Chondrocyte (in vitro differentiated cells): ENCODE results near the gene ZNF345. TPM values are rescaled to one million over a fixed set of nuclear protein-coding genes. Genes with fewer than 3 reads are reported as not detected.

Experiments used
- DNase-seq: peaks from one replicate; pipeline ENCODE4 v3.0.0; 2021; ENCODE audit warnings: mixed read lengths, low spot score
- H3K27ac Mint-ChIP-seq: one replicate; pipeline ENCODE4 v1.8.0; 2021; ENCODE audit warnings: mild to moderate bottlenecking, moderate library complexity, mixed read lengths; ENCODE audit not compliant: unreplicated experiment
- H3K27me3 Mint-ChIP-seq: 2 replicates; pipeline ENCODE4 v1.8.0; 2021; ENCODE audit warnings: low read depth, mixed read lengths
- H3K36me3 Mint-ChIP-seq: 2 replicates; pipeline ENCODE4 v1.8.0; 2021; ENCODE audit warnings: low read depth, mixed read lengths
- H3K4me1 Mint-ChIP-seq: 2 replicates; pipeline ENCODE4 v1.8.0; 2021; ENCODE audit warnings: low read depth, mild to moderate bottlenecking, mixed read lengths
- H3K4me3 Mint-ChIP-seq: one replicate; pipeline ENCODE4 v1.8.0; 2021; ENCODE audit warnings: mild to moderate bottlenecking, moderate library complexity, mixed read lengths; ENCODE audit not compliant: unreplicated experiment
- H3K9me3 Mint-ChIP-seq: 2 replicates; pipeline ENCODE4 v1.8.0; 2021; ENCODE audit warnings: low read depth, mixed read lengths
- CTCF ChIP-seq: fragments of 200-600 bp; sonication (generic); IDR thresholded peaks from 2 replicates; pipeline ENCODE4 v1.5.0; 2021; ENCODE audit warnings: antibody characterized with exemption, mild to moderate bottlenecking, moderate library complexity
- total RNA-seq: library from RNA; stranded (reverse); gene quantifications from 3 replicates; pipeline ENCODE4 v1.2.1, GENCODE V29; 2021

ZNF345 gene
- total RNA-seq, 1 donor from 2014 or later = 4.7 TPM

DNA sequence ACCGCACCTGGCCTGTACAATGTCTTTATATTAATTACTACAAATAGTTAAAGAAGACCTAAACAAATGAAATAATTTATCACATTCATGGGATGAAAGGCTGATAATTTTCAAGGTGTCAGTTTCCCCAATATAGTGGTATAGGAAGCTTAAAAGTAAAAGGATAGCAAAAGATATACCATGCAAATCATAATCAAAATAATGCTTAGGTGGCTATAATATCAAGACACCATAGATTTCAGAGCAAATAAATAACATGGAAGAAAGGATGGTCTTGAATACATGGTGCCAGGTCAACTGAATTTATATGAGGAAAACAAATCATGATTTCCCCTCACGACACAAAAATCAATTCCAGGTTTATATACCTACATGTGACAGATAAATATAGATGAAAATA, 17.2 kb upstream of the ZNF345 start:
- H3K9me3 Mint-ChIP-seq = peaks cover 62% of the 10 kb centered on the region
- no peak for TF ChIP-seq CTCF
- H3K4me1 Mint-ChIP-seq = no peaks in the 10 kb centered on the region

DNA sequence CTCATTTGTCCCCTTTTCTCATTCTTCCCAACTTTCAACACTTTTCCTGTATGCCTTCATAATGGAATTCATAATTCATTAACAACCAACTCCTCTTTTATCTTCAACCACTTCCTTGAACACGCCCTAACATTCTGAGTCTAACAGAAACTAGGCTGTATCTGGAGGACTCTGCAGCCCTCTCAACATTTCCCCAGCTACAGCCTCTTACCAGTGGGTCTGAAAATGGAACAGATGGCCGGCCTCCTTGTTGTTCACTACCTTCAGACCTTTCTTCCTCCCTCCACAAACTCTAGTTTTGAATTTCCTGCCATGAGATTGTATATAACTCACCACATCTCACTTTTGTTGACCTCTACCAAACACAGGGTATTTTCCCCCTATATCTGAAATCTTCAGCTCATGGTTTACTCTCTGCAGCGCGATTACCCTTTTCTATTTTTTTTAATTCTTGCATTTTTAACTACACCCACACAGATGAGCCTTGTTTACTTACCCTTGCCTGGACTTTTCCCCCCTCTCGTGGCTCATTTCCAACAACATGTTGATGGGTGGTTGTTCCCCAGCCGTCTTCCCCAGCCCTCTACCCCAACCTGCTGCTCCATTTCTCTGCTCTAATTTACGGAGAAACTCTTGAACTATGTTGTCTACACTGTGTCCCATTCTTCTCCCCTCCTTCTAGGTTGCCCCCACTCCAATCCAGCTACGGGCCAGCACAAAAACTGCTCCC, 13.3 kb upstream of the ZNF345 start:
- Mint-ChIP-seq H3K27me3 (no peaks in the 10 kb centered on the region), H3K9me3 (peaks cover 35% of the 10 kb centered on the region), H3K4me1 (peaks cover 8% of the 10 kb centered on the region), H3K36me3 (peaks cover 28% of the 10 kb centered on the region), H3K4me3 (no peak overlapping the region), H3K27ac (no peak overlapping the region)
- TF ChIP-seq CTCF = no peak
- DNase-seq = no peak

More for the DNA sequence above, 17.2 kb upstream of the ZNF345 start:
- Mint-ChIP-seq H3K4me3 (no peak overlapping the region), H3K27me3 (no peaks in the 10 kb centered on the region), H3K27ac (no peak overlapping the region), H3K36me3 (peaks cover 56% of the 10 kb centered on the region)
- no peak for DNase-seq

DNA sequence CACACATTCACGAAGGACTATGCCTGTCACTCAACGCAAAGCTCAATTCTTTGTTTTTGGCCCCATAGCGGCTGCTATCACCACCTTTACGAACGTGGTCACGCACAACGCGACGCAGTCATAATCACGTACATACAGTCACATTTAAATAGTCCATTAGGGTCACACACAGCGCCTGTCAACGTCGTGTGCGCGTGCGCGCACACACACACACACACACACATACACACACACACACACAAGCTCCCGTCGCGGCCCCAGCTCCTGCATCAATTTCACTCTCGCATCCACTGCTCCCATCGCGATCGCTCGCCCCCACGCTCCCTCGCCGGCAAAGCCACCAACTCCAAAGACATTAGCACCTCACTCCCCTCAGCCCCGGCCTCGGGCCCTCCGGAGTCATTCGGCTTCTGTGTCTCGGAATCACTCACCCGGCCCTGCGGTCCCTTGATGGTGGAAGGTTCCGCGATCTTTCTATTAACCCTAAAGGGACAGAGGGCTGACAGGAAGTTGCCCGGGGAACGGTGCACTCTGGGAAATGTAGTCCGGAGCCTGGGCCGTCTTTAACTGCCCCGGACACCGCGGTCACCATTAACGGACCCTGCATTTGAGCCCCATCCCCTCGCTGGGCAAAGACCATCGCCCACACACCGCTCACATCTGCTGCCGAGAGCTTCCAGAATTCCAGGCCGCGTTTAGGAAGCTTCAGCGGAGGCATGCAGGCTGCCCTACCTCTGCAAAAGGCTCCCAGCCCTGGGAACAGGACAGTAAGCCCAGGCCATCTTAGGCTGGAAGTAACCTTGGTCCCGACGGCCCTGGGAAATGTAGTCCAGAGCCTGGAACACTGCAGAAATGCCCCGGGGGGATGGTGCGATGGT, 12.5 kb upstream of the ZNF345 start, which contains the start of gene ZNF790:
Gene ZNF790, minus strand, starts transcription at position 482 of the 878 bp plus-strand sequence. CDS start 12,768 bp downstream, outside the sequence.
- Mint-ChIP-seq H3K36me3 (peaks cover 24% of the 10 kb centered on the region), H3K4me1 (peaks cover 8% of the 10 kb centered on the region), H3K9me3 (peaks cover 30% of the 10 kb centered on the region), H3K4me3 (no peak within 1 kb of the TSS), H3K27me3 (no peaks in the 10 kb centered on the region), H3K27ac (no peak within 1 kb of the TSS)
- peak; percentile 91 for DNase-seq
- TF ChIP-seq CTCF = no peak

DNA sequence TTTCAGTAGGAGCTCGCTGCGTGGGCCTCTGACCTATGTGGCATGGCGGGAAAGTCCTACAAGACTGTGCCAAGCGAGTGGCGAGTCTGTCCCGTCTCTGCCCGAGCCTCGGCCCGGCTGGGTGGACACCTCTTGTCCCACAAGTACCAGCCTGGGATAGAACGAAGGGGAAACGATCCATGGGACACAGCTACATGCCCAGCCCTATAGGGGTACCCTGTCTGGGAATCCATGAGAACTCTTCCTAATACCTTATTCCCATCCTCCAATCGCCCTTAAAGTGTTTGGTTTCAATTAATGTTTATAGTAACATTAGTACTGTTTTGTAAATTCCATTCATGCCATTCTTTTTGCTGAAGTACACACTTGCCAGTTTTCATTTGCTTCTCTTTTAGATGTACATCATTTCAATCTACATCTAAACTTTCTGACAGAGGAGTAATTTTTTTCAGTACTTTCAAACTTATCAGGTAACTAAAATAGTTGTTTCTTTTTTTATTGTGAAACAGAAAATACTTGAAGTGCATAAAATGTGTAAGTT, 11.8 kb upstream of the ZNF345 start:
- Mint-ChIP-seq H3K27ac (no peak overlapping the region), H3K9me3 (peaks cover 25% of the 10 kb centered on the region), H3K27me3 (no peaks in the 10 kb centered on the region), H3K4me3 (no peak overlapping the region), H3K36me3 (peaks cover 20% of the 10 kb centered on the region), H3K4me1 (peaks cover 8% of the 10 kb centered on the region)
- TF ChIP-seq CTCF = no peak
- DNase-seq = peak; percentile 87

- peaks cover 3% of the 10 kb centered on the region for H3K4me1 Mint-ChIP-seq
- peaks cover 13% of the 10 kb centered on the region for H3K36me3 Mint-ChIP-seq
- no peak for TF ChIP-seq CTCF
- H3K27me3 Mint-ChIP-seq = no peaks in the 10 kb centered on the region
- H3K4me3 Mint-ChIP-seq = no peak overlapping the region
- no peak overlapping the region for H3K27ac Mint-ChIP-seq
- DNase-seq = no peak
- peaks cover 12% of the 10 kb centered on the region for H3K9me3 Mint-ChIP-seq
Measured at GRCh38 chr19:36847968-36848367, 2.7 kb upstream of the ZNF345 start.
